HCT116 (cell line): ENCODE data around the gene KCNJ1. TPM values are rescaled to one million over a fixed set of nuclear protein-coding genes. Genes with fewer than 3 reads are reported as not detected.

ENCODE experiments used
- ATAC-seq: fragments of 200-7000 bp; cut with Tn5 transposase; 2 replicates; pipeline ENCODE4 v1.9.1; 2020; ENCODE audit warnings: mild to moderate bottlenecking, moderate library complexity
- BruUV-seq: library from RNA; stranded (reverse); fragments of 400-500 nt; replicated peaks from 2 replicates; lab custom pipeline; 2021; lab: Mats Ljungman, UMichigan
- CTCF ChIA-PET: fragments of 300-600 bp; sonication (Branson Sonifier 250); formaldehyde crosslinking; loops from one replicate; lab custom pipeline; 2021; ENCODE audit warnings: antibody characterized with exemption; lab: Charles Lee
- POLR2A ChIA-PET: fragments of 300-600, 350-600 bp; sonication (Branson Sonifier 250); formaldehyde crosslinking; loops from one replicate; lab custom pipeline; 2021; ENCODE audit warnings: antibody characterized with exemption; lab: Charles Lee
- RAD21 ChIA-PET, 2 experiments: fragments of 300-600 bp; sonication (Branson Sonifier 250); formaldehyde crosslinking; loops; one replicate each; lab custom pipeline; 2023; ENCODE audit warnings: low total read pairs in 2 of 2; ENCODE audit not compliant: uncharacterized antibody in 2 of 2, unreplicated experiment in 2 of 2, low non-redundant PET in 1 of 2; lab: Charles Lee
- DNase-seq: peaks from one replicate; pipeline ENCODE4 v3.0.0-alpha.2; 2010; ENCODE audit warnings: low read depth, low spot score
- H2AFZ ChIP-seq: fragments of 200-600 bp; shearing (Covaris generic), sonication (generic); 2 replicates; pipeline ENCODE4 v1.6.1; 2017; ENCODE audit warnings: low read depth, mixed run types, mixed read lengths, antibody characterized with exemption, low read length; ENCODE audit not compliant: poor library complexity, severe bottlenecking
- H3K27ac ChIP-seq: 2 replicates; pipeline ENCODE4 v1.5.1; 2012; ENCODE audit warnings: low read depth, low read length
- H3K27me3 ChIP-seq: fragments of 200-600 bp; sonication (generic); 2 replicates; pipeline ENCODE4 v1.6.1; 2016; ENCODE audit warnings: mixed run types, low read length, mixed read lengths; ENCODE audit not compliant: insufficient read depth
- H3K36me3 ChIP-seq, 2 experiments: fragments of 200-500 bp in 1 of 2; fragments of 200-600 bp in 1 of 2; sonication (Bioruptor generic) in 1 of 2; sonication (generic) in 1 of 2; 2 replicates each; pipeline versions ENCODE4 v1.5.1 to v1.6.1; 2014 to 2016; ENCODE audit warnings: low read length in 2 of 2, inconsistent platforms in 1 of 2, mixed read lengths in 1 of 2, mixed run types in 1 of 2; ENCODE audit not compliant: insufficient read depth in 2 of 2, control insufficient read depth in 1 of 2
- H3K4me1 ChIP-seq, 2 experiments: fragments of 200-600 bp in 1 of 2; sonication (generic) in 1 of 2; 2 replicates each; pipeline versions ENCODE4 v1.5.1 to v1.6.1; 2012 to 2017; ENCODE audit warnings: low read length in 2 of 2, inconsistent platforms in 1 of 2, mild to moderate bottlenecking in 1 of 2, mixed read lengths in 1 of 2, mixed run types in 1 of 2, moderate library complexity in 1 of 2; ENCODE audit not compliant: insufficient read depth in 2 of 2, control insufficient read depth in 1 of 2
- H3K4me2 ChIP-seq: fragments of 200-600 bp; sonication (generic); 2 replicates; pipeline ENCODE4 v1.6.1; 2017; ENCODE audit warnings: mixed run types, low read length, mixed read lengths
- H3K4me3 ChIP-seq, 2 experiments: fragments of 200-600 bp in 1 of 2; sonication (generic) in 1 of 2; replicated peaks in 1 of 2; 2 replicates each; pipeline ENCODE4 v1.5.1; 2011 to 2016; ENCODE audit warnings: low read length in 2 of 2, control low read depth in 1 of 2, low read depth in 1 of 2, mild to moderate bottlenecking in 1 of 2, mixed read lengths in 1 of 2, mixed run types in 1 of 2
- H3K79me2 ChIP-seq: fragments of 200-600 bp; sonication (generic); 2 replicates; pipeline ENCODE4 v1.6.1; 2017; ENCODE audit warnings: mild to moderate bottlenecking, mixed run types, low read length, moderate library complexity, mixed read lengths; ENCODE audit not compliant: insufficient read depth
- H3K9ac ChIP-seq: fragments of 200-600 bp; sonication (generic); 2 replicates; pipeline ENCODE4 v1.6.1; 2016; ENCODE audit warnings: low read length, mixed read lengths
- H3K9me2 ChIP-seq: fragments of 200-600 bp; sonication (generic), shearing (Covaris generic); 2 replicates; pipeline ENCODE4 v1.6.1; 2017; ENCODE audit warnings: mixed run types, mild to moderate bottlenecking, moderate library complexity; ENCODE audit not compliant: insufficient read depth
- H3K9me3 ChIP-seq, 2 experiments: fragments of 200-500 bp in 1 of 2; fragments of 200-600 bp in 1 of 2; sonication (Bioruptor generic) in 1 of 2; sonication (generic) in 1 of 2; 2 replicates each; pipeline ENCODE4 v1.6.1; 2014 to 2017; ENCODE audit warnings: low read length in 2 of 2, mixed read lengths in 2 of 2, inconsistent platforms in 1 of 2, low read depth in 1 of 2, mild to moderate bottlenecking in 1 of 2, mixed run types in 1 of 2, moderate library complexity in 1 of 2; ENCODE audit not compliant: control insufficient read depth in 1 of 2, insufficient read depth in 1 of 2
- H4K20me1 ChIP-seq: fragments of 200-600 bp; sonication (generic), shearing (Covaris generic); 2 replicates; pipeline ENCODE4 v1.6.1; 2017; ENCODE audit warnings: mixed run types, mild to moderate bottlenecking, moderate library complexity; ENCODE audit not compliant: insufficient read depth
- CEBPB ChIP-seq: IDR thresholded peaks from 2 replicates; pipeline ENCODE4 v1.6.1; 2012; ENCODE audit warnings: low read depth
- CTCF ChIP-seq, 3 experiments: fragments of 200-600 bp in 1 of 3; sonication (generic) in 1 of 3; IDR thresholded peaks in 2 of 3; conservative IDR thresholded peaks in 1 of 3; 2 replicates each; pipeline ENCODE4 v1.5.1; 2012 to 2017; ENCODE audit warnings: low read depth in 2 of 3, low read length in 2 of 3, antibody characterized with exemption in 1 of 3, borderline replicate concordance in 1 of 3, control low read depth in 1 of 3, mild to moderate bottlenecking in 1 of 3, mixed read lengths in 1 of 3, mixed run types in 1 of 3, moderate library complexity in 1 of 3; ENCODE audit not compliant: insufficient read depth in 1 of 3
- ELF1 ChIP-seq: IDR thresholded peaks from 2 replicates; pipeline ENCODE4 v1.6.1; 2012; ENCODE audit warnings: low read depth, borderline replicate concordance
- JUND ChIP-seq: IDR thresholded peaks from 2 replicates; pipeline ENCODE4 v1.6.1; 2012
- REST ChIP-seq: IDR thresholded peaks from 2 replicates; pipeline ENCODE4 v1.6.1; 2012; ENCODE audit warnings: low read depth
- SRF ChIP-seq: IDR thresholded peaks from 2 replicates; pipeline ENCODE4 v1.6.1; 2012; ENCODE audit warnings: low read depth
- TCF7L2 ChIP-seq: IDR thresholded peaks from 2 replicates; pipeline ENCODE4 v1.7.0; 2011; ENCODE audit warnings: borderline replicate concordance, inconsistent platforms; ENCODE audit not compliant: insufficient read depth, insufficient read length; ENCODE audit errors: extremely low read depth
- ZBTB33 ChIP-seq: IDR thresholded peaks from 2 replicates; pipeline ENCODE4 v1.6.1; 2011; ENCODE audit warnings: mild to moderate bottlenecking, low read length, moderate library complexity; ENCODE audit not compliant: insufficient replicate concordance; ENCODE audit errors: extremely low read depth
- intact Hi-C: fragments of 100-400 bp; cut with micrococcal nuclease; formaldehyde crosslinking; loops from 2 replicates; pipeline ENCODE4 v1.10.0; 2022
- total RNA-seq: library from RNA; stranded (reverse); gene quantifications from one replicate; pipeline ENCODE4 v1.2.1, GENCODE V29; 2021; ENCODE audit not compliant: unreplicated experiment
- TF ChIP-seq, protein P1 (sequence below): IDR thresholded peaks from 2 replicates; pipeline ENCODE4 v1.6.1; 2012

The KCNJ1 gene
- total RNA-seq, 1 experiment from 2014 or later, result 0.15 TPM

- TF ChIP-seq CTCF (IDR thresholded peaks at IDR 0.05 in 2 of 3, conservative IDR thresholded peaks at IDR 0.05 in 1 of 3; ENCODE audit: borderline replicate concordance in 1 of 3, insufficient read depth in 1 of 3, low read depth in 2 of 3, low read length in 2 of 3) (no peak), SRF (no peak), REST (no peak), ELF1 (no peak)
These were observed 40.5 kb upstream of the KCNJ1 start (continued) for GRCh38 chr11:128907585-128907984.

GRCh38 chr11:128906185-128907050 lies 39.3 kb upstream of the KCNJ1 start:
- peak overlapping the region; percentile 23; the same call in 1 of the 2 replicates for H3K27ac ChIP-seq
- H3K4me3 ChIP-seq, result peak overlapping the region; percentile 58 to 69
- BruUV-seq, result no TSS peak
- peak overlapping the region; percentile 93 for H3K4me2 ChIP-seq
- peak overlapping the region; percentile 89 for H2AFZ ChIP-seq
- intact Hi-C loops, result loop anchor here (2.0 kb wide), 1 partner anchor 22 kb away; no protein-coding TSS in a partner anchor
- H3K9me2 ChIP-seq, result no peaks in the 10 kb centered on the region
- ChIA-PET CTCF (interaction anchor here (0.6 to 6.5 kb wide), 9 partner anchors 12 to 157 kb away, joined by 3 to 55 read pairs (median 7); partner anchors contain the start of gene KCNJ5), RAD21 (interaction anchor here (0.6 to 0.7 kb wide), 3 partner anchors 15 to 44 kb away, joined by 3 to 4 read pairs (median 3); partner anchors contain the start of gene KCNJ5 (in 1 of the 2)), POLR2A (interaction anchor here (1.6 kb wide), 2 partner anchors 13 to 20 kb away, joined by 3 to 14 read pairs; no protein-coding TSS in a partner anchor)
- H3K9ac ChIP-seq, result peak overlapping the region; percentile 60
- DNase-seq, result no peak
- no peak for ATAC-seq
- H3K27me3 ChIP-seq, result no peaks in the 10 kb centered on the region
- no peaks in the 10 kb centered on the region for H4K20me1 ChIP-seq
- H3K36me3 ChIP-seq, result no peaks in the 10 kb centered on the region
- peaks cover 23 to 42% of the 10 kb centered on the region in 2 experiments for H3K4me1 ChIP-seq
- no peaks in the 10 kb centered on the region for H3K9me3 ChIP-seq
- H3K79me2 ChIP-seq, result no peaks in the 10 kb centered on the region
- TF ChIP-seq, protein P1, sequence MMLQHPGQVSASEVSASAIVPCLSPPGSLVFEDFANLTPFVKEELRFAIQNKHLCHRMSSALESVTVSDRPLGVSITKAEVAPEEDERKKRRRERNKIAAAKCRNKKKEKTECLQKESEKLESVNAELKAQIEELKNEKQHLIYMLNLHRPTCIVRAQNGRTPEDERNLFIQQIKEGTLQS, result no peak
- TF ChIP-seq CEBPB (no peak), ZBTB33 (no peak), REST (no peak), TCF7L2 (no peak), JUND (no peak)
